ENCODE measurements around the gene GAGE12C.
"Not testable (repeated sequence)": the region's sequence is repeated elsewhere in the genome, so short reads cannot be mapped to it uniquely, and the experiment has no call there.

The GAGE12C gene, protein sequence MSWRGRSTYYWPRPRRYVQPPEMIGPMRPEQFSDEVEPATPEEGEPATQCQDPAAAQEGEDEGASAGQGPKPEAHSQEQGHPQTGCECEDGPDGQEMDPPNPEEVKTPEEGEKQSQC

DNA sequence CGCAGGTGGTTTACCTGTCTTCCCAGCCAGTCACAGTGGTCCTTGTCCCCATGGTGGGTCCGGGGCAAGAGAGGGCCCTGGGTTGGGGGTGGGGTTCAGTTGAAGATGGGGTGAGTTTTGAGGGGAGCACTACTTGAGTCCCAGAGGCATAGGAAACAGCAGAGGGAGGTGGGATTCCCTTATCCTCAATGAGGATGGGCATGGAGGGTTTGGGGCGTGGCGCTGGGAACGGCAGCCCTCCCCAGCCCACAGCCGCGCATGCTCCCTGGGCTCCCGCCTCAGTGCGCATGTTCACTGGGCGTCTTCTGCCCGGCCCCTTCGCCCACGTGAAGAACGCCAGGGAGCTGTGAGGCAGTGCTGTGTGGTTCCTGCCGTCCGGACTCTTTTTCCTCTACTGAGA lies at the start of gene GAGE12C:
Gene GAGE12C, plus strand, starts transcription at position 301 of the 400 bp plus-strand sequence. CDS start 1,155 bp downstream, outside the sequence.
- DNase-seq: not testable (repeated sequence)

DNA sequence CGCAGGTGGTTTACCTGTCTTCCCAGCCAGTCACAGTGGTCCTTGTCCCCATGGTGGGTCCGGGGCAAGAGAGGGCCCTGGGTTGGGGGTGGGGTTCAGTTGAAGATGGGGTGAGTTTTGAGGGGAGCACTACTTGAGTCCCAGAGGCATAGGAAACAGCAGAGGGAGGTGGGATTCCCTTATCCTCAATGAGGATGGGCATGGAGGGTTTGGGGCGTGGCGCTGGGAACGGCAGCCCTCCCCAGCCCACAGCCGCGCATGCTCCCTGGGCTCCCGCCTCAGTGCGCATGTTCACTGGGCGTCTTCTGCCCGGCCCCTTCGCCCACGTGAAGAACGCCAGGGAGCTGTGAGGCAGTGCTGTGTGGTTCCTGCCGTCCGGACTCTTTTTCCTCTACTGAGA lies 9.5 kb downstream of the GAGE12C start, which contains the start of gene GAGE12D:
Gene GAGE12D, plus strand, starts transcription at position 301 of the 400 bp plus-strand sequence. CDS start 1,155 bp downstream, outside the sequence.
- DNase-seq: not testable (repeated sequence)

DNA sequence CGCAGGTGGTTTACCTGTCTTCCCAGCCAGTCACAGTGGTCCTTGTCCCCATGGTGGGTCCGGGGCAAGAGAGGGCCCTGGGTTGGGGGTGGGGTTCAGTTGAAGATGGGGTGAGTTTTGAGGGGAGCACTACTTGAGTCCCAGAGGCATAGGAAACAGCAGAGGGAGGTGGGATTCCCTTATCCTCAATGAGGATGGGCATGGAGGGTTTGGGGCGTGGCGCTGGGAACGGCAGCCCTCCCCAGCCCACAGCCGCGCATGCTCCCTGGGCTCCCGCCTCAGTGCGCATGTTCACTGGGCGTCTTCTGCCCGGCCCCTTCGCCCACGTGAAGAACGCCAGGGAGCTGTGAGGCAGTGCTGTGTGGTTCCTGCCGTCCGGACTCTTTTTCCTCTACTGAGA lies 19.0 kb downstream of the GAGE12C start, which contains the start of gene GAGE12E:
Gene GAGE12E, plus strand, starts transcription at position 301 of the 400 bp plus-strand sequence. CDS start 1,155 bp downstream, outside the sequence.
- not testable (repeated sequence) for DNase-seq

DNA sequence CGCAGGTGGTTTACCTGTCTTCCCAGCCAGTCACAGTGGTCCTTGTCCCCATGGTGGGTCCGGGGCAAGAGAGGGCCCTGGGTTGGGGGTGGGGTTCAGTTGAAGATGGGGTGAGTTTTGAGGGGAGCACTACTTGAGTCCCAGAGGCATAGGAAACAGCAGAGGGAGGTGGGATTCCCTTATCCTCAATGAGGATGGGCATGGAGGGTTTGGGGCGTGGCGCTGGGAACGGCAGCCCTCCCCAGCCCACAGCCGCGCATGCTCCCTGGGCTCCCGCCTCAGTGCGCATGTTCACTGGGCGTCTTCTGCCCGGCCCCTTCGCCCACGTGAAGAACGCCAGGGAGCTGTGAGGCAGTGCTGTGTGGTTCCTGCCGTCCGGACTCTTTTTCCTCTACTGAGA lies 28.6 kb downstream of the GAGE12C start, which contains the start of gene GAGE12F:
Gene GAGE12F, plus strand, starts transcription at position 301 of the 400 bp plus-strand sequence. CDS start 1,155 bp downstream, outside the sequence.
- not testable (repeated sequence) for DNase-seq

DNA sequence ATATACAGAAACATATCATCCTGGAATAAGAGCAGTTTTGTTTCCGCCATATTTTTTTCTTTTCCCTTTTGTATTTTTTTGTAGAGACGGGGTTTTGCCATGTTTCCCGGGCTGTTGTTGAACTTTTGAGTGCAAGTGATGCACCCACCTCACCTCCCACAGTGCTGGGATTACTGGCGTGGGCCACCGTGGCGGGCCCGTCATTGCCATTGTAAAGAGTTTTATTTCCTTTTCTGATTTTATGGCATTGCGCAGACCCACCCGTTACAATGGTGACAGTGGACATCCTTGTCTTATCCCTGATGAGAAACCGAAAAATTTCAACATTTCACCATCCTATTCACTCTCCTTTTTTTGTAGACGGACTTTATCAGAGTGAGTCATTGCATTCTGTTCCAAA lies 36.8 kb downstream of the GAGE12C start:
- DNase-seq: not testable (repeated sequence)

DNA sequence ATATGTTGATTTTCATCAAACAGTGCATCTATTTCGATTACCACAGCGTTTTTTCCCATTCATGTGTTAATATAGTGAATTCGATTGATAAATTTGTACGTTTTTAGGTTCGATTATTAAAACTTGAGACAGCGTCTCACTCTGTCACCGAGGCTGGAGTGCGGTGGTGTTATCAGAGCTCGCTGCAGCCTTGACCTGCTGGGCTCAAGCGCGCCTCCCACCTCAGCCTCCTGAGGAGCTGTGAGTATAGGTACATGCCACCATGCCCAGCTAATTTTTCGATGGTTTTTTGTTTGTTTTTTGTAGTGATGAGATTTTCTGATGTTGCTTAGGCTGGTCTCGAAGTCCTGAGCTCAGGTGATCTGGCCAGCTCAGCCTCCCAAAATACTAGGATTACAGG lies 37.2 kb downstream of the GAGE12C start:
- DNase-seq: not testable (repeated sequence)

DNA sequence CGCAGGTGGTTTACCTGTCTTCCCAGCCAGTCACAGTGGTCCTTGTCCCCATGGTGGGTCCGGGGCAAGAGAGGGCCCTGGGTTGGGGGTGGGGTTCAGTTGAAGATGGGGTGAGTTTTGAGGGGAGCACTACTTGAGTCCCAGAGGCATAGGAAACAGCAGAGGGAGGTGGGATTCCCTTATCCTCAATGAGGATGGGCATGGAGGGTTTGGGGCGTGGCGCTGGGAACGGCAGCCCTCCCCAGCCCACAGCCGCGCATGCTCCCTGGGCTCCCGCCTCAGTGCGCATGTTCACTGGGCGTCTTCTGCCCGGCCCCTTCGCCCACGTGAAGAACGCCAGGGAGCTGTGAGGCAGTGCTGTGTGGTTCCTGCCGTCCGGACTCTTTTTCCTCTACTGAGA lies 38.1 kb downstream of the GAGE12C start, which contains the start of gene GAGE12G:
Gene GAGE12G, plus strand, starts transcription at position 301 of the 400 bp plus-strand sequence. CDS start 1,155 bp downstream, outside the sequence.
- not testable (repeated sequence) for DNase-seq

DNA sequence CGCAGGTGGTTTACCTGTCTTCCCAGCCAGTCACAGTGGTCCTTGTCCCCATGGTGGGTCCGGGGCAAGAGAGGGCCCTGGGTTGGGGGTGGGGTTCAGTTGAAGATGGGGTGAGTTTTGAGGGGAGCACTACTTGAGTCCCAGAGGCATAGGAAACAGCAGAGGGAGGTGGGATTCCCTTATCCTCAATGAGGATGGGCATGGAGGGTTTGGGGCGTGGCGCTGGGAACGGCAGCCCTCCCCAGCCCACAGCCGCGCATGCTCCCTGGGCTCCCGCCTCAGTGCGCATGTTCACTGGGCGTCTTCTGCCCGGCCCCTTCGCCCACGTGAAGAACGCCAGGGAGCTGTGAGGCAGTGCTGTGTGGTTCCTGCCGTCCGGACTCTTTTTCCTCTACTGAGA lies 47.7 kb downstream of the GAGE12C start, which contains the start of gene GAGE12H:
Gene GAGE12H, plus strand, starts transcription at position 301 of the 400 bp plus-strand sequence. CDS start 1,155 bp downstream, outside the sequence.
- DNase-seq: not testable (repeated sequence)

All from DMS79 (cell line).